NAMALWA (cell line): ENCODE results near the gene PHF12.

Source experiments
- DNase-seq: peaks from one replicate; pipeline ENCODE4 v3.0.0-alpha.2; 2015; ENCODE audit warnings: low spot score

The PHF12 gene

GRCh38 chr17:28858801-28859355 lies 92.4 kb downstream of the PHF12 start:
- DNase-seq = no peak

- DNase-seq = no peak
Measured at GRCh38 chr17:28857905-28858800, 93.2 kb downstream of the PHF12 start.

DNA sequence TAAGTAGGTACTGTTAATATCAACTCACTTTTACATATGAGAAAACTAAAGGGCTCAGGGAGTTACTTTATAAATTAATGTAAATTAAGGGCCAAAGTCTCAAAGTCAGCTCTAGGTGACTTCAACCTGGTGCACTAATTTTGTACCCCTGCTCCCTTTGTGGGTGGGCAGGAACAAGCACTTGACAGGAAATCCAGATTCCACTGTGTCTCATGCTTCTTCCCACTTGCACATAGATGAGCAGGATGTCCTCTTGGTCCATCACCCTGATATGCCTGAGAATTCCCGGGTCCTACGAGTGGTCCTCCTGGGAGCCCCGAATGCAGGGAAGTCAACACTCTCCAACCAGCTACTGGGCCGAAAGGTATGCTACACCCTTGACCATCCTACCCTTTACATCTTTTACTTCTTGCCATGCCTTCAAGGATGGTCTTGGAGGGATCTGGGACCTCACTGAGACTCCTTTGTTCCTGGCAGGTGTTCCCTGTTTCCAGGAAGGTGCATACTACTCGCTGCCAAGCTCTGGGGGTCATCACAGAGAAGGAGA lies 95.2 kb downstream of the PHF12 start:
- no peak for DNase-seq

DNA sequence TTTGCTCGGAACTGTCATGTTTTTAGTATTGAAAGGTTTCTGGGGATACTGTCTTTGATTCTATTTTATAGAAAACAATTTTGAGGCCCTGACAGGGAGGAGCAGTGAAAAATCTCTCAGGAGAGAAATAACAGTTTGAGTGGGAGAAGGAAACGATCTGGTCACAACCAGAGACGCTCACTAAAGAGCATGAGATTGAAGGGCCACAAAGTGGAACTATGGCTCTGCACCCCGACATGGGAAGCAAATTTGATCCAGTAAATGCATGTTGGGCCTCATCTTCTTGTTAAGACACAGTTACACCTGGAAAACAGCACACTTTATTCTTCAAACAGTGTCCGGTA lies 96.0 kb downstream of the PHF12 start:
- DNase-seq = no peak
